ENCODE measurements around the gene ERC1. TPM values are rescaled to one million over a fixed set of nuclear protein-coding genes. Genes with fewer than 3 reads are reported as not detected.
A peak's percentile ranks its signal among the peaks of the same experiment; 100 is the strongest.

ERC1 gene
- total RNA-seq, 1 donor from 2014 or later: 82.2 TPM

DNA sequence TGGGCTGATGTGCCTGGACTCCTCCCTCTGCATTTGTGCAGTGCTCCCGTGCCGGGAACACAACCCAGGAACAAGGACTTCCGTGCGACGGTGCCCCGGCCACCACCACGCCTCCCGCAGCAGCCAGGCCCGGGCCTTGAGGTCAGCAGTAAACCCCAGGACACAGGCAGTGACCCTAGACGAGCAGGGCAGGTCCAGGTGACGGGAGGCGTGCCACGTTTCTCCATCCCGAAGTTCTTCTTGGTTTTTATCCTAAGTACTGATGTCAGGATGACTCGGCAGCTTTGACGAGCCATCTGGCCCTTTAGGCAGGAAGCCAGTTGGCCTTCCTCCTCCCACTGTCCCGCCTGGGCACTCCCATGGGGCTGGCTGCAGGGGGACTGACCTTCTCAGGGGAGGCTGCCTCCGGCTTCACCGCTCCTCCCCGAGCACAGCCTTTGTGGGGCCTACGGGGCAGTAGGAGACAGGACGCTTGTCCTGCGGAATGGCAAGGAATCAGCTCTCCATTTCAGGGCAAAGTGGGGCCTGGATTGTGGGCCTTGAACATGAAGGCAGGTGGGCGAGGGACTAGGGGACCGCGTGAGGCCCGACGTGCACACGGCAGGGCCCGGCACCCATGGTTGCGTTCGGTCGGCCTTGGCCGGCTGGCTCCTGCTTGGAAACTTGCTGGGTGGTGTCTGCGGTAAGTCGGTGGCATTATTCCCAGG, 509.2 kb downstream of the ERC1 start:
- Mint-ChIP-seq H3K27ac (ENCODE audit: unreplicated experiment) (peak overlapping the region; percentile 76), H3K36me3 (ENCODE audit: unreplicated experiment) (no peaks in the 10 kb centered on the region), H3K4me3 (ENCODE audit: unreplicated experiment) (no peak overlapping the region), H3K27me3 (ENCODE audit: unreplicated experiment) (peaks cover 13% of the 10 kb centered on the region), H3K4me1 (ENCODE audit: low read depth, unreplicated experiment) (peaks cover 16% of the 10 kb centered on the region), H3K9me3 (ENCODE audit: unreplicated experiment) (peaks cover 4% of the 10 kb centered on the region)
- DNase-seq: peak; percentile 60
- no peak for TF ChIP-seq CTCF (IDR thresholded peaks at IDR 0.05; ENCODE audit: partially characterized antibody, unreplicated experiment)

DNA sequence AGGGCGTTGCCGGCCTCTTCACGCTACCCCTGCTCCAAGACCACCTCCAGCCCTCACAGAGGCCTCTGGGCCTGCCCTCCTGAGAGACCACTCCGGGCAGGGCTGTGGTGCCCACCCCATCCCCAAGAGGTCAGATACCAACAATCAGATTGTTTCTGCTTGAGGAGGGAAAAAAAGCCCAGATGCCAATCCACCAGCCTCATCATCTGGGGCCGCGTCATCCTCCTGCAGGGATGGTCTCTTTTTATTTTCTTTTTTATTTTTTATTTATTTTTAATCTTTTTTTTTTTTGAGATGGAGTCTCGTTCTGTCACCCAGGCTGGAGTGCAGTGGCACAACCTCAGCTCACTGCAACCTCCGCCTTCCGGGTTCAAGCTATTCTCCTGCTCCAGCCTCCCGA, 510.0 kb downstream of the ERC1 start:
- no peak for TF ChIP-seq CTCF (IDR thresholded peaks at IDR 0.05; ENCODE audit: partially characterized antibody, unreplicated experiment)
- H3K4me3 Mint-ChIP-seq (ENCODE audit: unreplicated experiment): no peak overlapping the region
- H3K27me3 Mint-ChIP-seq (ENCODE audit: unreplicated experiment): peaks cover 13% of the 10 kb centered on the region
- H3K36me3 Mint-ChIP-seq (ENCODE audit: unreplicated experiment): no peaks in the 10 kb centered on the region
- peaks cover 5% of the 10 kb centered on the region for H3K9me3 Mint-ChIP-seq (ENCODE audit: unreplicated experiment)
- H3K27ac Mint-ChIP-seq (ENCODE audit: unreplicated experiment): no peak overlapping the region
- DNase-seq: no peak
- H3K4me1 Mint-ChIP-seq (ENCODE audit: low read depth, unreplicated experiment): peaks cover 16% of the 10 kb centered on the region

- DNase-seq: no peak
- peaks cover 16% of the 10 kb centered on the region for H3K4me1 Mint-ChIP-seq (ENCODE audit: low read depth, unreplicated experiment)
- H3K36me3 Mint-ChIP-seq (ENCODE audit: unreplicated experiment): no peaks in the 10 kb centered on the region
- peaks cover 5% of the 10 kb centered on the region for H3K9me3 Mint-ChIP-seq (ENCODE audit: unreplicated experiment)
- TF ChIP-seq CTCF (IDR thresholded peaks at IDR 0.05; ENCODE audit: partially characterized antibody, unreplicated experiment): no peak
- no peak overlapping the region for H3K27ac Mint-ChIP-seq (ENCODE audit: unreplicated experiment)
- peaks cover 13% of the 10 kb centered on the region for H3K27me3 Mint-ChIP-seq (ENCODE audit: unreplicated experiment)
- H3K4me3 Mint-ChIP-seq (ENCODE audit: unreplicated experiment): no peak overlapping the region
These were observed 510.8 kb downstream of the ERC1 start for GRCh38 chr12:1501695-1502378.

DNA sequence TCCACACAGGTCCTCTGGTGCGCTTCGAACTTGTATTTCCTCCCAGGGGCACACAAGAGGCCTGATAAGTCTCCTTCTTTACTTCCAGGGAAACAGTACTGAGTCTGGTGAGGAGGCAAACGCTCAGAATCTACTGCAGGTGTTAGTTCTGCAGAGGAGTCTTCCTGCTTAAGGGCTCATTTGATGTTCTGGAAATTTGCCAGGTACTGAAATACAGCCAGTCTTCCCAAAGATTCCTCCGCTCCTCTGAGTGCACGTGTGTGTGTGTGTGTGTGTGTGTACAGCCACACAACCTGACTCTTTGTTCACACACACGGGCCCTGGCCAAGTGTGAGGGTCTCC, 511.3 kb downstream of the ERC1 start:
- H3K9me3 Mint-ChIP-seq (ENCODE audit: unreplicated experiment): peaks cover 5% of the 10 kb centered on the region
- no peaks in the 10 kb centered on the region for H3K36me3 Mint-ChIP-seq (ENCODE audit: unreplicated experiment)
- no peak for DNase-seq
- H3K4me3 Mint-ChIP-seq (ENCODE audit: unreplicated experiment): no peak overlapping the region
- no peak overlapping the region for H3K27ac Mint-ChIP-seq (ENCODE audit: unreplicated experiment)
- H3K4me1 Mint-ChIP-seq (ENCODE audit: low read depth, unreplicated experiment): peaks cover 16% of the 10 kb centered on the region
- TF ChIP-seq CTCF (IDR thresholded peaks at IDR 0.05; ENCODE audit: partially characterized antibody, unreplicated experiment): no peak
- H3K27me3 Mint-ChIP-seq (ENCODE audit: unreplicated experiment): peaks cover 13% of the 10 kb centered on the region

GRCh38 chr12:1502831-1503230, 511.8 kb downstream of the ERC1 start:
- DNase-seq: no peak
- peaks cover 16% of the 10 kb centered on the region for H3K4me1 Mint-ChIP-seq (ENCODE audit: low read depth, unreplicated experiment)
- H3K27ac Mint-ChIP-seq (ENCODE audit: unreplicated experiment): no peak overlapping the region
- no peak overlapping the region for H3K4me3 Mint-ChIP-seq (ENCODE audit: unreplicated experiment)
- H3K36me3 Mint-ChIP-seq (ENCODE audit: unreplicated experiment): no peaks in the 10 kb centered on the region
- H3K9me3 Mint-ChIP-seq (ENCODE audit: unreplicated experiment): peaks cover 5% of the 10 kb centered on the region
- no peak for TF ChIP-seq CTCF (IDR thresholded peaks at IDR 0.05; ENCODE audit: partially characterized antibody, unreplicated experiment)
- H3K27me3 Mint-ChIP-seq (ENCODE audit: unreplicated experiment): peaks cover 13% of the 10 kb centered on the region

Data from glutamatergic neuron (in vitro differentiated cells).